Left ventricle myocardium superior (tissue), 1 donor: Measurements from ENCODE around the gene PTCRA. TPM values are rescaled to one million over a fixed set of nuclear protein-coding genes. Genes with fewer than 3 reads are reported as not detected.
"Not testable (repeated sequence)": the region's sequence is repeated elsewhere in the genome, so short reads cannot be mapped to it uniquely, and the experiment has no call there.

Experiments used
- ATAC-seq: fragments of 200-7000 bp; cut with Tn5 transposase; one replicate; pipeline ENCODE4 v1.9.1; 2020; ENCODE audit warnings: mild to moderate bottlenecking, moderate library complexity
- DNase-seq: peaks from one replicate; pipeline ENCODE4 v3.0.0-alpha.2; 2020
- intact Hi-C: fragments of 100-400 bp; cut with micrococcal nuclease; formaldehyde crosslinking; loops from one replicate; pipeline ENCODE4 v1.11.0; 2022
- total RNA-seq: library from RNA; stranded (reverse); fragmentation: NEBNext Ultra II Directional; extraction: Animal tissue kit (Norgen Biotek cat#: 25700); gene quantifications from one replicate; pipeline ENCODE4 v1.2.1, GENCODE V29; 2021
- donor health status: DM: no; HTN: yes; CAD: no; lungs with severe emphysema.

PTCRA gene
- total RNA-seq, 1 donor from 2014 or later = not detected

- no peak for DNase-seq
- intact Hi-C loops = no loop called here
- no peak for ATAC-seq
Measured at GRCh38 chr6:42938428-42938796, 22.6 kb downstream of the PTCRA start.

- ATAC-seq (peak; percentile 68), DNase-seq (no peak)
- intact Hi-C loops = no loop called here
Measured at GRCh38 chr6:42938987-42939809, 23.3 kb downstream of the PTCRA start.

GRCh38 chr6:42939810-42940167 is 23.9 kb downstream of the PTCRA start:
- peak; percentile 34 for ATAC-seq

GRCh38 chr6:42940493-42941045 is 24.7 kb downstream of the PTCRA start:
- ATAC-seq (no peak), DNase-seq (no peak)
- intact Hi-C loops = no loop called here

More at GRCh38 chr6:42939810-42940167, 23.9 kb downstream of the PTCRA start:
- no peak for DNase-seq
- intact Hi-C loops = no loop called here

- ATAC-seq, intact Hi-C loops, DNase-seq: not testable (repeated sequence)
Measured at GRCh38 chr6:42941356-42941755, 25.5 kb downstream of the PTCRA start.

- DNase-seq = no peak
Measured at GRCh38 chr6:42942444-42942843, 26.6 kb downstream of the PTCRA start.

GRCh38 chr6:42947950-42948349 is 32.1 kb downstream of the PTCRA start:
- no peak for DNase-seq
- ATAC-seq = peak; percentile 27
- intact Hi-C loops = no loop called here

More at GRCh38 chr6:42942444-42942843, 26.6 kb downstream of the PTCRA start:
- no peak for ATAC-seq
- intact Hi-C loops = no loop called here

- intact Hi-C loops = no loop called here
- no peak for DNase-seq
- no peak for ATAC-seq
Measured at GRCh38 chr6:42952389-42952788, 36.5 kb downstream of the PTCRA start.

- DNase-seq, intact Hi-C loops, ATAC-seq: not testable (repeated sequence)
Measured at GRCh38 chr6:42954405-42954804, 38.6 kb downstream of the PTCRA start.

- ATAC-seq = no peak
- intact Hi-C loops = no loop called here
Measured at GRCh38 chr6:42958125-42958524, 42.3 kb downstream of the PTCRA start.

GRCh38 chr6:42959917-42960242 is 44.0 kb downstream of the PTCRA start:
- ATAC-seq = peak; percentile 63
- intact Hi-C loops = no loop called here
- no peak for DNase-seq

More at GRCh38 chr6:42958125-42958524, 42.3 kb downstream of the PTCRA start:
- DNase-seq = no peak

GRCh38 chr6:42960243-42961019 is 44.6 kb downstream of the PTCRA start, which contains the start of gene GNMT:
TSS of gene GNMT (plus strand) at chr6:42960754. CDS start at chr6:42960768, 14 bp downstream.
- DNase-seq (peak; percentile 85), ATAC-seq (peak; percentile 93)
- intact Hi-C loops = no loop called here

- DNase-seq (no peak), ATAC-seq (no peak)
- intact Hi-C loops = no loop called here
Measured at GRCh38 chr6:42961020-42961470, 45.2 kb downstream of the PTCRA start.

- no peak for DNase-seq
- intact Hi-C loops = no loop called here
- no peak for ATAC-seq
Measured at GRCh38 chr6:42962096-42962495, 46.2 kb downstream of the PTCRA start.

GRCh38 chr6:42962502-42963178 is 46.8 kb downstream of the PTCRA start:
- DNase-seq (no peak), ATAC-seq (no peak)
- intact Hi-C loops = no loop called here

GRCh38 chr6:42963179-42963854 is 47.5 kb downstream of the PTCRA start:
- DNase-seq (no peak), ATAC-seq (no peak)
- intact Hi-C loops = no loop called here

- no peak for ATAC-seq
- intact Hi-C loops = no loop called here
- no peak for DNase-seq
Measured at GRCh38 chr6:42963855-42964605, 48.2 kb downstream of the PTCRA start.

GRCh38 chr6:42966571-42966970 is 50.7 kb downstream of the PTCRA start:
- intact Hi-C loops = no loop called here
- ATAC-seq = no peak
- DNase-seq = no peak
